Thyroid gland (tissue), 4 donors: Measurements from ENCODE around the gene LZTS2.

Experiments used
- CTCF ChIP-seq, 6 experiments: fragments of 200-600 bp in 3 of 6; fragments of 450-650 bp in 3 of 6; sonication (generic) in 3 of 6; IDR thresholded peaks; one replicate each; pipeline ENCODE4 v1.5.1; 2016 to 2019; ENCODE audit warnings: antibody characterized with exemption in 6 of 6, mild to moderate bottlenecking in 2 of 6, inconsistent platforms in 1 of 6, moderate library complexity in 1 of 6
- POLR2A ChIP-seq, 2 donors: fragments of 450-650 bp; IDR thresholded peaks; one replicate each; pipeline ENCODE4 v1.6.1; 2017; ENCODE audit warnings: antibody characterized with exemption in 2 of 2, mild to moderate bottlenecking in 2 of 2, moderate library complexity in 1 of 2

GRCh38 chr10:101015582-101015973 is 16.0 kb downstream of the LZTS2 start:
- no peak for TF ChIP-seq CTCF (IDR thresholded peaks at IDR 0.05)
- TF ChIP-seq POLR2A (IDR thresholded peaks at IDR 0.05): no peak
